Loucy (cell line): Measurements from ENCODE around the gene RPS24.

Experiments used
- H2AFZ ChIP-seq: fragments of 200-600 bp; sonication (generic); 2 replicates; pipeline ENCODE4 v1.6.0; 2016; ENCODE audit warnings: antibody characterized with exemption, mild to moderate bottlenecking, low read length, moderate library complexity
- H3F3A ChIP-seq: fragments of 200-600 bp; 2 replicates; pipeline ENCODE4 v1.6.0; 2016; ENCODE audit warnings: antibody characterized with exemption, low read depth, mild to moderate bottlenecking
- H3K27me3 ChIP-seq: fragments of 200-600 bp; sonication (generic); 2 replicates; pipeline ENCODE4 v1.6.1; 2014; ENCODE audit warnings: low read length, mild to moderate bottlenecking; ENCODE audit not compliant: insufficient read depth, poor library complexity, severe bottlenecking
- H3K36me3 ChIP-seq: fragments of 200-600 bp; sonication (generic); 2 replicates; pipeline ENCODE4 v1.6.1; 2016; ENCODE audit warnings: low read length; ENCODE audit not compliant: insufficient read depth
- H3K4me1 ChIP-seq: fragments of 200-600 bp; sonication (generic); 2 replicates; pipeline ENCODE4 v1.5.1; 2014; ENCODE audit warnings: low read length, mild to moderate bottlenecking; ENCODE audit not compliant: insufficient read depth, poor library complexity, severe bottlenecking
- H3K4me2 ChIP-seq: fragments of 200-600 bp; sonication (generic); 2 replicates; pipeline ENCODE4 v1.6.0; 2014; ENCODE audit warnings: antibody characterized with exemption, low read length, low read depth, mild to moderate bottlenecking; ENCODE audit not compliant: poor library complexity, severe bottlenecking
- H3K4me3 ChIP-seq: fragments of 200-600 bp; sonication (generic); 2 replicates; pipeline ENCODE4 v1.5.1; 2014; ENCODE audit warnings: low read length, mild to moderate bottlenecking, mixed read lengths; ENCODE audit not compliant: poor library complexity, severe bottlenecking
- H3K79me2 ChIP-seq: fragments of 200-600 bp; sonication (generic); 2 replicates; pipeline ENCODE4 v1.6.1; 2014; ENCODE audit warnings: low read length; ENCODE audit not compliant: insufficient read depth
- H3K9ac ChIP-seq: fragments of 200-600 bp; sonication (generic); 2 replicates; pipeline ENCODE4 v1.6.0; 2014; ENCODE audit warnings: mild to moderate bottlenecking, low read depth, low read length, moderate library complexity; ENCODE audit not compliant: poor library complexity, severe bottlenecking
- H3K9me2 ChIP-seq: fragments of 200-600 bp; sonication (generic); replicated peaks from 2 replicates; pipeline ENCODE4 v1.6.1; 2016; ENCODE audit warnings: low read depth, low read length, mixed read lengths
- H3K9me3 ChIP-seq: fragments of 200-600 bp; sonication (generic); 2 replicates; pipeline ENCODE4 v1.6.1; 2014; ENCODE audit warnings: mild to moderate bottlenecking, antibody characterized with exemption, low read length, low read depth; ENCODE audit not compliant: insufficient read depth
- H4K20me1 ChIP-seq: fragments of 200-600 bp; sonication (generic); 2 replicates; pipeline ENCODE4 v1.6.0; 2014; ENCODE audit warnings: antibody characterized with exemption, low read length, mild to moderate bottlenecking; ENCODE audit not compliant: insufficient read depth, poor library complexity, severe bottlenecking
- EZH2phosphoT487 ChIP-seq: fragments of 200-600 bp; IDR thresholded peaks from 2 replicates; pipeline ENCODE4 v1.6.1; 2018; ENCODE audit warnings: antibody characterized with exemption, mild to moderate bottlenecking, moderate library complexity, borderline replicate concordance
- TF ChIP-seq, protein P1 (sequence below): fragments of 200-600 bp; sonication (generic); conservative IDR thresholded peaks from 2 replicates; pipeline ENCODE4 v1.5.1; 2014; ENCODE audit warnings: mild to moderate bottlenecking, antibody characterized with exemption, low read length

RPS24 gene

DNA sequence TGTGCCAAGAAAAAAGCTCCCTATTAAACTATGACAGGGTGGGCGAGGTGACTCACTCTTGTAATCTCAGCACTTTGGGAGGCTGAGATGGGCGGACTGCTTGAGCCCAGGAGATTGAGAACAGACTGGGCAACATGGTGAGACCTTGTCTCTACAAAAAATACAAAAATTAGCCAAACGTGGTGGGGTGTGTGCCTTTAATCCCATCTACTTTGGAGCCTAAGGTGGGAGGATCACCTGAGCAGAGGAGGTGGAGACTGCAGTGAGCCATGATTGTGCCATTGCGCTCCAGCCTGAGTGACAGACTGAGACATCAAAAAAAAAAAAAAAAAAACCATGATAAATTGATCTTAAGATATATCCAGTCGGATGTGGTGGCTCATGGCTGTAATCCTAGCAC, 15.8 kb upstream of the RPS24 start:
- Histone ChIP-seq H2AFZ (no peak overlapping the region), H3K4me2 (no peak overlapping the region), H3K4me1 (no peaks in the 10 kb centered on the region), H3K9ac (no peak overlapping the region), H3K36me3 (peaks cover 80% of the 10 kb centered on the region), H3K9me3 (no peaks in the 10 kb centered on the region), H3K4me3 (no peak overlapping the region), H3K9me2 (no peaks in the 10 kb centered on the region), H3F3A (no peaks in the 10 kb centered on the region), H3K79me2 (no peaks in the 10 kb centered on the region), H3K27me3 (no peaks in the 10 kb centered on the region), H4K20me1 (no peaks in the 10 kb centered on the region)
- no peak for TF ChIP-seq EZH2phosphoT487
- TF ChIP-seq, protein P1, sequence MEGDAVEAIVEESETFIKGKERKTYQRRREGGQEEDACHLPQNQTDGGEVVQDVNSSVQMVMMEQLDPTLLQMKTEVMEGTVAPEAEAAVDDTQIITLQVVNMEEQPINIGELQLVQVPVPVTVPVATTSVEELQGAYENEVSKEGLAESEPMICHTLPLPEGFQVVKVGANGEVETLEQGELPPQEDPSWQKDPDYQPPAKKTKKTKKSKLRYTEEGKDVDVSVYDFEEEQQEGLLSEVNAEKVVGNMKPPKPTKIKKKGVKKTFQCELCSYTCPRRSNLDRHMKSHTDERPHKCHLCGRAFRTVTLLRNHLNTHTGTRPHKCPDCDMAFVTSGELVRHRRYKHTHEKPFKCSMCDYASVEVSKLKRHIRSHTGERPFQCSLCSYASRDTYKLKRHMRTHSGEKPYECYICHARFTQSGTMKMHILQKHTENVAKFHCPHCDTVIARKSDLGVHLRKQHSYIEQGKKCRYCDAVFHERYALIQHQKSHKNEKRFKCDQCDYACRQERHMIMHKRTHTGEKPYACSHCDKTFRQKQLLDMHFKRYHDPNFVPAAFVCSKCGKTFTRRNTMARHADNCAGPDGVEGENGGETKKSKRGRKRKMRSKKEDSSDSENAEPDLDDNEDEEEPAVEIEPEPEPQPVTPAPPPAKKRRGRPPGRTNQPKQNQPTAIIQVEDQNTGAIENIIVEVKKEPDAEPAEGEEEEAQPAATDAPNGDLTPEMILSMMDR: no peak

DNA sequence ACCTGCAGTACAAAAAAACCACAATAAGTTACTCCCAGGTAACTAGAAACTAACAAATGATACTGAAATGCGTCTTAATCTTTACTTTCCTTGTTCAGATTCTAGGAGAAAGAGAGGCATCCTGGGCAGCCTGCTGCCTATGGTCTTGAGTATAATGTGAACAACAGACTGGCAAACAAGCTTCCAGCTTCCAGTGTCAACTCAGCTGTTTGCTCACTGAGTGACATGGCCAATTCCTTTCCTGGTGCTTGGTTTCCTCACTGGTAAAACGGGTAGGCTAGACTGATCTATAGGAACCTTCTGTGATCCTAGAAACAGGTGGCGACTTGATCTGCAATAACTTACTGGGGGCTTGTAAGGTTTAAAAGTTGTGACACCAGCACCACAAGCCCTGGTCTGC, 14.4 kb upstream of the RPS24 start:
- Histone ChIP-seq H4K20me1 (no peaks in the 10 kb centered on the region), H3K4me3 (no peak overlapping the region), H2AFZ (no peak overlapping the region), H3K9ac (no peak overlapping the region), H3K27me3 (no peaks in the 10 kb centered on the region), H3K4me2 (no peak overlapping the region), H3K9me2 (no peaks in the 10 kb centered on the region), H3K9me3 (no peaks in the 10 kb centered on the region), H3K36me3 (peaks cover 84% of the 10 kb centered on the region), H3K79me2 (no peaks in the 10 kb centered on the region), H3K4me1 (no peaks in the 10 kb centered on the region), H3F3A (no peaks in the 10 kb centered on the region)
- TF ChIP-seq, protein P1: no peak
- no peak for TF ChIP-seq EZH2phosphoT487

DNA sequence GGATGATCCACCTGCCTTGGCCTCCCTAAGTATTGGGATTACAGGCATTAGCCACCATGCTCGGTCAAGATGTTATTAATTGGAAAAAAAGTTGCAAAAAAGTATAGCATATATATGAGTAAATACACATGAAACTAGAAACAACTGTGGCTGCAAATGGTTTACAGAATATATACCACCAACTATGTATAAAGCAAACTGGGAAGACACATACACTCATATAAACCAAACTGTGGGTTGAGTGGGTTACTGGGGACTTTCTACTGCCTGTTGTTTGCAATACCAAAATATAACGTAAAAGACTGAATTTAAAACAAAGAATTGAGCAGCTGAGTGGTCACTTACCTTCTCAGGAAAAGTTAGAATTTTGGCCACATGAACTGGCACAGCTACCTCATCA, 12.5 kb upstream of the RPS24 start:
- Histone ChIP-seq H3K9me2 (no peaks in the 10 kb centered on the region), H3K27me3 (no peaks in the 10 kb centered on the region), H3K9me3 (no peaks in the 10 kb centered on the region), H3K4me2 (no peak overlapping the region), H2AFZ (no peak overlapping the region), H3K9ac (no peak overlapping the region), H3K4me3 (no peak overlapping the region), H4K20me1 (no peaks in the 10 kb centered on the region), H3K36me3 (peaks cover 87% of the 10 kb centered on the region), H3K79me2 (no peaks in the 10 kb centered on the region), H3F3A (no peaks in the 10 kb centered on the region), H3K4me1 (no peaks in the 10 kb centered on the region)
- TF ChIP-seq, protein P1: no peak
- TF ChIP-seq EZH2phosphoT487: no peak
